Mucosa of gallbladder (tissue), 1 donor: Measurements from ENCODE around the gene TMTC1. TPM values are rescaled to one million over a fixed set of nuclear protein-coding genes. Genes with fewer than 3 reads are reported as not detected.

Experiments
- DNase-seq: peaks from one replicate; pipeline ENCODE4 v3.0.0-alpha.2; 2020; ENCODE audit warnings: low spot score
- total RNA-seq: library from RNA; stranded (reverse); gene quantifications from one replicate; pipeline ENCODE4 v1.2.1, GENCODE V29; 2021
- donor health status: DM: no; HTN: no; CAD: no.

TMTC1 gene
- total RNA-seq, 1 donor from 2014 or later = 20.6 TPM

- no peak for DNase-seq
Measured at GRCh38 chr12:29614694-29615325, 168.9 kb downstream of the TMTC1 start.

- DNase-seq = no peak
Measured at GRCh38 chr12:29612912-29613311, 170.8 kb downstream of the TMTC1 start.

GRCh38 chr12:29611906-29612305 is 171.8 kb downstream of the TMTC1 start:
- DNase-seq = peak; percentile 21

- DNase-seq = no peak
Measured at GRCh38 chr12:29610473-29611170, 173.1 kb downstream of the TMTC1 start.

GRCh38 chr12:29609431-29610215 is 174.1 kb downstream of the TMTC1 start:
- no peak for DNase-seq

GRCh38 chr12:29608581-29608980 is 175.2 kb downstream of the TMTC1 start:
- no peak for DNase-seq

GRCh38 chr12:29599381-29599780 is 184.4 kb downstream of the TMTC1 start:
- no peak for DNase-seq

GRCh38 chr12:29595071-29595755 is 188.5 kb downstream of the TMTC1 start:
- no peak for DNase-seq

- DNase-seq = no peak
Measured at GRCh38 chr12:29593001-29593400, 190.7 kb downstream of the TMTC1 start.

- no peak for DNase-seq
Measured at GRCh38 chr12:29591140-29592020, 192.4 kb downstream of the TMTC1 start.

GRCh38 chr12:29589851-29590250 is 193.9 kb downstream of the TMTC1 start:
- DNase-seq = no peak

- no peak for DNase-seq
Measured at GRCh38 chr12:29589286-29589820, 194.4 kb downstream of the TMTC1 start.

GRCh38 chr12:29582677-29583272 is 201.0 kb downstream of the TMTC1 start:
- DNase-seq = no peak

GRCh38 chr12:29582146-29582545 is 201.6 kb downstream of the TMTC1 start:
- DNase-seq = no peak

- DNase-seq = no peak
Measured at GRCh38 chr12:29581631-29582030, 202.1 kb downstream of the TMTC1 start.

GRCh38 chr12:29580971-29581370 is 202.8 kb downstream of the TMTC1 start:
- no peak for DNase-seq

GRCh38 chr12:29578731-29579130 is 205.0 kb downstream of the TMTC1 start:
- DNase-seq = no peak

- no peak for DNase-seq
Measured at GRCh38 chr12:29578070-29578469, 205.7 kb downstream of the TMTC1 start.

GRCh38 chr12:29574500-29574899 is 209.2 kb downstream of the TMTC1 start:
- DNase-seq = no peak

- no peak for DNase-seq
Measured at GRCh38 chr12:29572938-29573337, 210.8 kb downstream of the TMTC1 start.
